ENCODE measurements around the gene ADGRV1.
"Not testable (repeated sequence)": the region's sequence is repeated elsewhere in the genome, so short reads cannot be mapped to it uniquely, and the experiment has no call there.

Gene ADGRV1

GRCh38 chr5:90747693-90748092, 189.1 kb downstream of the ADGRV1 start:
- no peak for DNase-seq

GRCh38 chr5:90759119-90759518, 200.5 kb downstream of the ADGRV1 start:
- DNase-seq, result no peak

- DNase-seq, result no peak
Observed at GRCh38 chr5:90767710-90768109, 209.1 kb downstream of the ADGRV1 start.

GRCh38 chr5:90770006-90770541, 211.5 kb downstream of the ADGRV1 start:
- not testable (repeated sequence) for DNase-seq

GRCh38 chr5:90777959-90778358, 219.4 kb downstream of the ADGRV1 start:
- DNase-seq, result no peak

- DNase-seq, result peak; percentile 57 to 68
Observed at GRCh38 chr5:90783460-90784333, 225.1 kb downstream of the ADGRV1 start.

GRCh38 chr5:90786756-90787155, 228.2 kb downstream of the ADGRV1 start:
- no peak for DNase-seq

- DNase-seq, result no peak
Observed at GRCh38 chr5:90792725-90793124, 234.1 kb downstream of the ADGRV1 start.

GRCh38 chr5:90793183-90793582, 234.6 kb downstream of the ADGRV1 start:
- no peak for DNase-seq

- not testable (repeated sequence) for DNase-seq
Observed at GRCh38 chr5:90796919-90797318, 238.3 kb downstream of the ADGRV1 start.

- not testable (repeated sequence) for DNase-seq
Observed at GRCh38 chr5:90800082-90800481, 241.5 kb downstream of the ADGRV1 start.

- DNase-seq, result not testable (repeated sequence)
Observed at GRCh38 chr5:90800515-90800914, 241.9 kb downstream of the ADGRV1 start.

- DNase-seq, result peak; percentile 25 to 28
Observed at GRCh38 chr5:90802474-90803317, 244.1 kb downstream of the ADGRV1 start.

- DNase-seq, result no peak
Observed at GRCh38 chr5:90803381-90803780, 244.8 kb downstream of the ADGRV1 start.

GRCh38 chr5:90803876-90804275, 245.3 kb downstream of the ADGRV1 start:
- DNase-seq, result no peak

GRCh38 chr5:90807496-90807895, 248.9 kb downstream of the ADGRV1 start:
- no peak for DNase-seq

- DNase-seq, result no peak
Observed at GRCh38 chr5:90809311-90810056, 250.9 kb downstream of the ADGRV1 start.

- DNase-seq, result no peak
Observed at GRCh38 chr5:90810211-90810610, 251.6 kb downstream of the ADGRV1 start.

GRCh38 chr5:90813392-90813791, 254.8 kb downstream of the ADGRV1 start:
- no peak for DNase-seq

- DNase-seq, result not testable (repeated sequence)
Observed at GRCh38 chr5:90822062-90822461, 263.5 kb downstream of the ADGRV1 start.

- no peak for DNase-seq
Observed at GRCh38 chr5:90824436-90824835, 265.8 kb downstream of the ADGRV1 start.

GRCh38 chr5:90830058-90830457, 271.5 kb downstream of the ADGRV1 start:
- DNase-seq, result no peak

GRCh38 chr5:90833753-90834152, 275.2 kb downstream of the ADGRV1 start:
- no peak for DNase-seq
